Measurements from ENCODE around the gene ST7. TPM values are rescaled to one million over a fixed set of nuclear protein-coding genes. Genes with fewer than 3 reads are reported as not detected.

The ST7 gene
- total and polyA plus RNA-seq, 2 of the 8 experiments (the other 6 are each of a cell fraction or from before 2014, with no cell fraction given): 16.3 to 18.0 TPM

DNA sequence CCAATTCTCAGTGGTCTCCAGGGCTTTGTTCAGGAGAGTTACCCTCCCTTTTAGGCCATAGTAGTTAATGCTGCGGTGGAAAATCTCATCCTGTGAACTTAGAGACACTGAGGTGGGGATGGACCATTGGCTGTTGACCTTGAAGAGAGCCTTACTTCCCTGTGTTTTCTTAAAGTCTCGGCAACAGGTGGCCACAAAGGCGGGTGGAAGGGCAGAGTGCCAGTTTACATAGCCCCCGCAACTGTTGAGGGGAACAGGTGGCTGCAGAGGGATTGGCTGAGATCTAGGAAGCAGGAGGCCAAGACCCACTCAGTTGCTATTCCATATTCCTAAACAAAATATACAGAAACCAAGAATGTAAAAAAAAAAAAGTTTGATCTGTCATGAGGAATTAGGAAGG lies 160.6 kb downstream of the ST7 start:
- peaks cover 2 to 13% (median 7%) of the 10 kb centered on the region in 4 experiments; a peak in 5 of 7 replicates for H3K4me1 ChIP-seq (replicated peaks in 1 of 4; ENCODE audit: control insufficient read depth in 3 of 4, insufficient read depth in 4 of 4, low read length in 3 of 4)
- H3K27me3 ChIP-seq (replicated peaks in 1 of 4; ENCODE audit: control insufficient read depth in 3 of 4, extremely low read depth in 1 of 4, insufficient read depth in 3 of 4, low read length in 3 of 4): no peaks in the 10 kb centered on the region
- H3K4ac ChIP-seq (replicated peaks; ENCODE audit: insufficient read length, low read depth, low read length): no peak overlapping the region
- H3K18ac ChIP-seq (ENCODE audit: extremely low read depth, low read length): no peak overlapping the region
- H3K79me2 ChIP-seq (ENCODE audit: control insufficient read depth in 1 of 2, insufficient read depth in 2 of 2, low read length in 2 of 2): no peaks in the 10 kb centered on the region
- H2BK12ac ChIP-seq (ENCODE audit: low read depth, low read length): no peak overlapping the region
- H3K9ac ChIP-seq (replicated peaks in 1 of 4; ENCODE audit: extremely low read depth in 1 of 4, low read depth in 3 of 4, low read length in 3 of 4): no peak overlapping the region
- FAIRE-seq (no peak), DNase-seq (ENCODE audit: low read depth in 1 of 2, low spot score in 2 of 2) (no peak)
- H3K4me2 ChIP-seq (ENCODE audit: insufficient read depth in 1 of 2, low read depth in 2 of 2, low read length in 2 of 2): no peak overlapping the region
- H3K4me3 ChIP-seq (ENCODE audit: extremely low read depth in 1 of 4, insufficient read depth in 2 of 4, low read depth in 3 of 4, low read length in 4 of 4): no peak overlapping the region
- no peak overlapping the region for H2BK5ac ChIP-seq (ENCODE audit: low read depth, low read length)
- no peak overlapping the region for H4K91ac ChIP-seq (replicated peaks; ENCODE audit: insufficient read length, low read length)
- no peaks in the 10 kb centered on the region for H3K36me3 ChIP-seq (ENCODE audit: control insufficient read depth in 2 of 4, insufficient read depth in 4 of 4, low read length in 3 of 4)
- H4K5ac ChIP-seq (ENCODE audit: insufficient read length, low read depth, low read length): no peak overlapping the region
- H2BK15ac ChIP-seq (ENCODE audit: low read length): no peak overlapping the region
- H3K14ac ChIP-seq (ENCODE audit: insufficient read length): no peak overlapping the region
- no peaks in the 10 kb centered on the region for H4K20me1 ChIP-seq (replicated peaks in 1 of 2; ENCODE audit: control insufficient read depth in 1 of 2, insufficient read depth in 2 of 2, low read length in 2 of 2)
- no peak overlapping the region for H4K8ac ChIP-seq (ENCODE audit: extremely low read depth, insufficient read depth, low read length)
- no peaks in the 10 kb centered on the region for H3K79me1 ChIP-seq (ENCODE audit: low read depth, low read length)
- WGBS, 2 experiments (ENCODE audit: extremely low coverage in 1 of 2, insufficient coverage in 1 of 2, insufficient read length in 1 of 2, insufficient replicate concordance in 2 of 2, low coverage in 1 of 2, low lambda C conversion rate in 2 of 2, missing lambda C conversion rate in 1 of 2): 80% methylated on average over 4 of the region's 4 CpGs; no CpG with 5 or more reads in 1 of the 2 experiments
- ChIA-PET CTCF (ENCODE audit: partially characterized antibody) (interaction anchor here (0.8 to 1.9 kb wide), 2 partner anchors 22 to 129 kb away, joined by 3 to 4 read pairs; no protein-coding TSS in a partner anchor), POLR2A (ENCODE audit: partially characterized antibody) (interaction anchor here (0.6 kb wide), 1 partner anchor 251 kb away, joined by 4 read pairs; no protein-coding TSS in a partner anchor)
- H3K56ac ChIP-seq (replicated peaks; ENCODE audit: insufficient read length, low read depth, low read length): no peak overlapping the region
- no peaks in the 10 kb centered on the region for H3K9me3 ChIP-seq (ENCODE audit: insufficient read depth in 2 of 2, low read depth in 1 of 2, low read length in 1 of 2)
- no peak overlapping the region for H3K27ac ChIP-seq (ENCODE audit: low read depth, low read length)
- H2AFZ ChIP-seq (ENCODE audit: low read length): no peak overlapping the region
- H3K23me2 ChIP-seq (ENCODE audit: low read depth, low read length): no peaks in the 10 kb centered on the region
- H3K23ac ChIP-seq (ENCODE audit: insufficient read length): no peak overlapping the region
- no peak overlapping the region for H2AK5ac ChIP-seq (ENCODE audit: low read depth, low read length)
- no peak overlapping the region for H2BK120ac ChIP-seq (replicated peaks; ENCODE audit: low read depth, low read length)
- H2BK20ac ChIP-seq (ENCODE audit: low read length): no peak overlapping the region
- TF ChIP-seq SP2 (IDR thresholded peaks at IDR 0.05; ENCODE audit: low read length): no peak
- TF ChIP-seq BRCA1 (IDR thresholded peaks at IDR 0.05; ENCODE audit: low read depth, low read length): no peak
- TF ChIP-seq BACH1 (IDR thresholded peaks at IDR 0.05; ENCODE audit: low read length): no peak
- TF ChIP-seq, protein P1, sequence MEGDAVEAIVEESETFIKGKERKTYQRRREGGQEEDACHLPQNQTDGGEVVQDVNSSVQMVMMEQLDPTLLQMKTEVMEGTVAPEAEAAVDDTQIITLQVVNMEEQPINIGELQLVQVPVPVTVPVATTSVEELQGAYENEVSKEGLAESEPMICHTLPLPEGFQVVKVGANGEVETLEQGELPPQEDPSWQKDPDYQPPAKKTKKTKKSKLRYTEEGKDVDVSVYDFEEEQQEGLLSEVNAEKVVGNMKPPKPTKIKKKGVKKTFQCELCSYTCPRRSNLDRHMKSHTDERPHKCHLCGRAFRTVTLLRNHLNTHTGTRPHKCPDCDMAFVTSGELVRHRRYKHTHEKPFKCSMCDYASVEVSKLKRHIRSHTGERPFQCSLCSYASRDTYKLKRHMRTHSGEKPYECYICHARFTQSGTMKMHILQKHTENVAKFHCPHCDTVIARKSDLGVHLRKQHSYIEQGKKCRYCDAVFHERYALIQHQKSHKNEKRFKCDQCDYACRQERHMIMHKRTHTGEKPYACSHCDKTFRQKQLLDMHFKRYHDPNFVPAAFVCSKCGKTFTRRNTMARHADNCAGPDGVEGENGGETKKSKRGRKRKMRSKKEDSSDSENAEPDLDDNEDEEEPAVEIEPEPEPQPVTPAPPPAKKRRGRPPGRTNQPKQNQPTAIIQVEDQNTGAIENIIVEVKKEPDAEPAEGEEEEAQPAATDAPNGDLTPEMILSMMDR (IDR thresholded peaks at IDR 0.05; ENCODE audit: control extremely low read depth in 1 of 3, insufficient read depth in 1 of 3, low read depth in 1 of 3, low read length in 3 of 3): no peak
- no peak for TF ChIP-seq SIN3A (conservative IDR thresholded peaks at IDR 0.05 in 1 of 2, IDR thresholded peaks at IDR 0.05 in 1 of 2; ENCODE audit: low read depth in 1 of 2, low read length in 2 of 2)
- no peak for TF ChIP-seq NANOG (IDR thresholded peaks at IDR 0.05; ENCODE audit: insufficient read depth, low read depth, low read length, poor library complexity, severe bottlenecking)
- TF ChIP-seq HDAC6 (IDR thresholded peaks at IDR 0.05; ENCODE audit: low read depth, low read length): no peak
- TF ChIP-seq EZH2 (IDR thresholded peaks at IDR 0.05; ENCODE audit: low read depth, low read length, severe bottlenecking): no peak
- no peak for TF ChIP-seq YY1 (IDR thresholded peaks at IDR 0.05; ENCODE audit: low read depth, low read length)
- no peak for TF ChIP-seq POU5F1 (IDR thresholded peaks at IDR 0.05; ENCODE audit: low read depth, low read length)

Measured in H1 (cell line).